HG03064 (cell line): ENCODE measurements around the gene NACC2.
"Not testable (repeated sequence)": the region's sequence is repeated elsewhere in the genome, so short reads cannot be mapped to it uniquely, and the experiment has no call there.

Experiments used
- ATAC-seq: cut with Tn5 transposase; IDR thresholded peaks from one replicate; pipeline ENCODE4 v1.9.1; 2021; ENCODE audit warnings: low read depth; ENCODE audit not compliant: unreplicated experiment

Gene NACC2

GRCh38 chr9:136083558-136084062 is 11.5 kb downstream of the NACC2 start:
- ATAC-seq = no peak

- no peak for ATAC-seq
Observed at GRCh38 chr9:136082496-136083361, 12.4 kb downstream of the NACC2 start.

- ATAC-seq = no peak
Observed at GRCh38 chr9:136081826-136082495, 13.1 kb downstream of the NACC2 start.

- ATAC-seq = no peak
Observed at GRCh38 chr9:136081113-136081825, 13.8 kb downstream of the NACC2 start.

GRCh38 chr9:136080716-136081112 is 14.4 kb downstream of the NACC2 start:
- no peak for ATAC-seq

- ATAC-seq = no peak
Observed at GRCh38 chr9:136079916-136080246, 15.2 kb downstream of the NACC2 start.

GRCh38 chr9:136079211-136079915 is 15.7 kb downstream of the NACC2 start:
- ATAC-seq = no peak

- ATAC-seq = no peak
Observed at GRCh38 chr9:136078498-136079011, 16.5 kb downstream of the NACC2 start.

GRCh38 chr9:136078024-136078423 is 17.1 kb downstream of the NACC2 start:
- ATAC-seq = no peak

GRCh38 chr9:136077491-136077890 is 17.6 kb downstream of the NACC2 start:
- no peak for ATAC-seq

GRCh38 chr9:136075881-136076678 is 19.0 kb downstream of the NACC2 start:
- no peak for ATAC-seq

GRCh38 chr9:136075134-136075841 is 19.8 kb downstream of the NACC2 start:
- no peak for ATAC-seq

- no peak for ATAC-seq
Observed at GRCh38 chr9:136074706-136075105, 20.4 kb downstream of the NACC2 start.

- no peak for ATAC-seq
Observed at GRCh38 chr9:136062657-136063439, 32.2 kb downstream of the NACC2 start.

GRCh38 chr9:136061916-136062315 is 33.2 kb downstream of the NACC2 start:
- ATAC-seq = not testable (repeated sequence)

GRCh38 chr9:136061405-136061804 is 33.7 kb downstream of the NACC2 start:
- no peak for ATAC-seq

- no peak for ATAC-seq
Observed at GRCh38 chr9:136060671-136061371, 34.3 kb downstream of the NACC2 start.
